GM19468 (cell line): ENCODE data around the gene PTGR3.
"Not testable (repeated sequence)": the region's sequence is repeated elsewhere in the genome, so short reads cannot be mapped to it uniquely, and the experiment has no call there.

Source experiments
- ATAC-seq: cut with Tn5 transposase; IDR thresholded peaks from one replicate; pipeline ENCODE4 v1.9.1; 2021; ENCODE audit warnings: mild to moderate bottlenecking, moderate library complexity, moderate number of reproducible peaks; ENCODE audit not compliant: unreplicated experiment; ENCODE audit errors: extremely low read depth

PTGR3 gene

DNA sequence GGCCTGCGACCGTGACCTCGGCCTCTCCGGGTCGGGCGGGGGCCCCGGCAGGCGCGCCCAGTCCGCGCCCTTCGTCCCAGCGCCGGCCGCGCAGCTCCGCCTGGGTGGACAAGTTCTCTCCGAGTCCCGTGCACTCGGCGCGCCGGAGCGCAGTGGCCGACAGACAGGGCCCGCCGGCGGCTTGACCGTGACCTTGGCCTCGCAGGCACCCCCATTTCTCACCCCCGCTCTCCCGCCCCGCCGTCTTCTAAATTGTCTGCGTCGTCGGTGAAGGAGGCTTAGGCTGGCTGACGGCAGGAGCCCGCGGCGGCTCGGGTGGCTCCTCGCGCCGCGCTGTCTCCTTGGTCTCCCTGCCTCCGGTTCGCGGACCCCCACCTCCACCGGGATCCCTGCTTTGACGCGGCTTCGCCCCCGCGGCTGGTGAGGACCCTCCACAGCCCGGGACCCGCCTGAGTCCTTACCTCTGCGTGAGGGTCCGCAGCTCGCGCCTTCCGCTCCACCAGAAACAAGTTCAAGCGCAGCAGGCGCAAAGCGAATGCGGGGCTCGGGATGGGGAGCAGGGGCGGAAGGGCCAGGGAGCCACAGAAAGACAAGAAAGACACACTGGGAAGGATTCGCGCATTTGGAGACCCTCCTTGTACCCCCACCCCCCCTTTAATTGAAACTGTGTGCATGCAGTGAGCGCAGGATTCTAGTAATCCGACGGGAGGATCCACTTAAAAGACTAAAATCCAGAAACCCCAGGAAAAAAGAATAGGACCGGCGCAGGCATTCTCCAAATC, 4.0 kb downstream of the PTGR3 start:
- ATAC-seq, result no peak

DNA sequence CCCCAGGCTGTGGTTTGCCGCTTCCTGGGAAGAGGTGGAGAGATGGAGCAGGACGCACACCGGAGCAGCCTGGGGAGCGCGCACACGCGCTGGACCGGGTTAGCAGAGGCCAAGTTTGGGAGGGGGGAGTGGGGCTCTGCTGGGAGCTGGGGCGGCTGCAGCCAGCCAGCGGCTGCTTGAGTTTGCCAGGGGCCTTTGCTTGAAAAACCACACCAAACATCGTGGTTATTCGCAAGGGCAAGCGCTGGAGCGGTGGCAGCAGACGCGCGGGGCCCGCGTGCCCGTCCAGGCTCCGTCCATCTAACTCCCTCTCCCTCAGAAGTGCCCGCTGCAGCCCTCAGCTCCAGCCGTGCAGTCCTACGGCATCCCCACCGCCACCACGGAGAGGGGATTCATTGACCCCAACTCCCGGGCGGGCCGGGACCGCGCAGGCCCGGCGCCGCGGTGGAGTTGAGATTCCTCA, 4.6 kb downstream of the PTGR3 start:
- ATAC-seq, result no peak

DNA sequence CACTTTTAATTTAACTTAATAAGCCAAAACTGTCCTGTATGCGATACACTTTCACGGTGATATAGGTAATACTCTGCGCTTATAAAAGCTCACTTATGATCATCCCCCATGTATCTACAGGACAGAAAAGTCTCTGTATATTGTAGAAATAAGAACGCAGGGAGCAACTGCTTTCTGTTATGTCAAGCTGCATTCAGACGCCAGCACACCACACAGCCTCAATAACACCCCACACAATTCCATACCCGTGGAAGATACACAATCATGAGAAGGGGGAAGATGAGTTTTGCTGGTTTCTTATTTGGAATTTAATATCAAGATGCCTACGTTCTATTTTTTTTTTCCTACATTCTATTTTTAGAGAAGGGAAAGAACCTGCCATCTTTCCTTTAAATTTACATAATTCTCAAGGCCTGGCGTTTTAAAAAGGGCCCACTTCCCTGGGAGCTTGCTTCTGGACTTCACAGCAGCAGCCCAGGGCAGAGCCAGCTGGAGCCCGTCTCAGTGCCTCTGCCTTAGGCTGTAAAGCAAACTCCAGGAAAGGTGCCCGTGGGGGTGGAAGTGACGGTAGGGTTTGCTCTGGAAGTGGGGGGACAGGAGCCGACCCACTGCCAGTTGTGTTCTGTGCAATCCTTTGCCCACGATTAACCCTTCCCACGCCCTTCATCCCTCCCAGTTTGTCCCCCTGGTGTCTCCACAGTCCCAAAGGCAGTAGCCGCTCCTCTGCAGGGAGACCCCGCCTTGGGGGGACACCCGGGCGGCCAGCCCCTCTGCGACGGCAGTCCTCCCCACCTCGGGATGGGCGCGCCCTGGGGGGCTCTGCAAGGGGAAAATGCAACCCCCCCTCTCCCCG, 5.3 kb downstream of the PTGR3 start:
- no peak for ATAC-seq

DNA sequence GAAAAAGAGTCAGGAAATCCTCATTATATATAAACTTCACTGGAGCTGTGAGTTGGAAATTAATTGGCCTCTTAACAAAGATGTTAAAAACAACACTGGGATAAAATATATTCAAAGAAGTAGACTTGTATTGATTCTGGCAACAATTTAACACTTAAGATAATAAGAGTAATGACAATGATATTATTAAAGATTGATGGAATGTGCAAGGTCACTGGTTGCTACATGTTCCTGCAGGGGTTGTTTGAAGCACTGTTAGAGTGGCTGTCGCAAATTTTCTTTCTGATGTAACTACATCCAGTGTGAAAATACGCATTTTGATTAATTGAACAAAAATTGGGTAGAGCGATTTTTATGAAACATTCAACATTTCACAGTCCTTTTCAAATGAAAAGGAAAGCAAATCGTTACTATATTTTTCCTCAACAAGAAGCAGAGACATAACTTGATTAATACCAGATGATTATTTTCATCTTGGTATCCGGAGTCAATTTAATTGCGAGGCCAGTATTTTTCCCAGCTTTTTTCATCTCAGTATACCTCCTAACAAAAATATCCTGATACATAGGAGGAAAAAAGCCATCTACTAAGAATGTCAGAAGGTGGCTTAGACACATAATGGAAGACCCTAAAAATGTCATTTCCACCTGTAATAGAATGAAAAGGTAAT, 6.1 kb downstream of the PTGR3 start:
- no peak for ATAC-seq

DNA sequence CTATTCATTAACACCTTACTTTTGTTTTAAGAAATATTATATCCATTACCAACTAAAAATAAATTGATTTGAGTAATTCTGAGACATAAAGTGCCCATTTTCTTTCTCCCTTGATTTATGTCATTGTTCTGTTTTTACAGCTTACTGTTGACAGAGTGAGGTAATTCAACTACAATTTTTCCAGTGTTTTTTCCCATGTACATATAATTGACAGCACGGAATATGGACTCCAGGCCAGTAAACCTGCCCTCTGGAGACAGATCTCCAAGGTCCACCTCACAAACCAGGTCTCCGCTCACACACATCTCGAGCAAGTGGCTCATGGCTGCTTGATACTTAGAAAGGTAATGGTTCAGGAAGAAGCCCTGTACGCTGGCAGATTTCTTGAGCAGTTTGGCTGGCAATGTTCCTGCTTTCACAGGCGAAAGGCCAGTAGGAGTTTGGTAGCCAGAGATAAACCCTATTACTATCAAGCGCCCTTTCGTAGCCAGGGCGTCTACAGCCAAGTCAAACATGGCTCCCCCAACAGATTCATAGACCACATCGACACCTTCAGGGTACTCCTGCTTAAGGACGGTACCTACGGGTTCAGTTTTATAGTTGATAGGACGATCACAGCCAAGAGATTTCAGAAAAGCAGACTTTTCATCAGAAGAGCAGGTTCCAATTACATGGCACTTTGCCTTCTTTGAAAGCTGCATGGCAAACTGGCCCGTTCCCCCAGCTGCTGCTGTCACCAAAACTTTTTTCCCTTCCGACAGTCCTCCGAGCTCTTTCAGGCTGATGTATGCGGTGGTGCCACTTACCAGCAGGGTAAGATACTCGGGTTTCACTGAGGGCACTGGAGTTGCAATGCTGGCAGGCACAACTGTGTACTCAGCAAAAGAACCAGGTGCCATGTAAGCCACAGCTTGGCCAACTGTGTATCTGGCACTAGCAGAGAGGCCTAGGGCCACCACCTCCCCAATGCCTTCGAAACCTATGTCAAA, 7.4 kb downstream of the PTGR3 start:
- ATAC-seq, result no peak

- no peak for ATAC-seq
These were observed 8.2 kb downstream of the PTGR3 start for GRCh38 chr18:75200605-75201280.

GRCh38 chr18:75200071-75200470, 8.9 kb downstream of the PTGR3 start:
- no peak for ATAC-seq

GRCh38 chr18:75199327-75199726, 9.6 kb downstream of the PTGR3 start:
- ATAC-seq, result no peak

DNA sequence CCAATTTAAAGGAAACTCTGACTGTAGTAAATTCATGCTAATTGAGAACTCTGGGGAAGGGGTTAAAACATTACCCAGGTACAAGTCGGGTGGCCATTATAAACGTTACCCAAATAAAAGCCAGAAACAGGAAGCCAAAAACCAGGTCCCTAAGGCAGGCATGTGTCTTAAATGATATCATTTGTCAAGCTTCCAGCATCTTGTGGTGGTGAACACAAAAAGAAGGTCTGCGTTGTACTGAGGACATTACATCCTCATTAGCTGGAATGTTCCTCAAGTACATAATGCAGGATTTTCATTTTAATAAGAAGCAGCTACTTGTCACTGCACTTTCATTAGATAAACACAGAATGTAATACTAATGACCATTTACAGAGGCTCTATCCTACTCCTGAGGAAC, 10.9 kb downstream of the PTGR3 start:
- ATAC-seq, result no peak

DNA sequence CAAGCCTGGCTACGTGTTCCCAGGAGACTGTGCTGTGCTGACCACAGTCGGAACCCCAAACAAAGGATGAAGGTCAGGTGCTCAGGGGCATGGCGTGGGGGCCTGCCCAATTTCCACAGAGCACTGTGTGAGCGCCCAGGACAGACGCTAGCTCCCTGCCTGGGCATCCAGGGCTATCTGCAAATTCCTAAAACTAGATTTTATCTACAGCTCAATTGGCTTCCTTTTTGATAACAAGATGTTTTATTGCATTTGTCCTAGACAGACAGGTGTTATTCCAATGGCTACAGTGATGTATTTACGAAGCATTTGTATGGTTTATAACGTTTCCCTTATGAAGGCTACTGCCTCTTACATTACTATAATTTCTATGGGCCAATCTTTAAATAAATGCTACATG, 16.0 kb downstream of the PTGR3 start:
- no peak for ATAC-seq

DNA sequence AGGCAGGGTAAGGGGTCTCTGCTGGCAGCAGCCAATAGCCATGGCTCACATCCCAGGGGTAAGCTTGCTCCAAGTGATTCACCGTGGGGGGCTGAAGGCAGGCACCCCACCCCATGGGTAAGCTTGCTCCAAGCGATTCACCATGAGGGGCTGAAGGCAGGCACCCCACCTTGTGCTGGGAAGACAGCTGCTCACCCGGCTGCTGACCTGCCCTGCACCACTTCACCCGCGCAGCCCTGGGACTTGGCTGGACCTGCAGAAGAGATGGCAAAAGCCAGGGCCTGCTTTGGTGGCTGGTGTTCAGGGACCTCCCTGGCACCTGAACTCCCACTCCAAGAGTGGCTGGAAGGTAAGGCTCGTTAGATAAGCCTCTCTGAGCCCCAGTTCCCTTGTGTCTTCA, 19.2 kb downstream of the PTGR3 start:
- ATAC-seq, result no peak

DNA sequence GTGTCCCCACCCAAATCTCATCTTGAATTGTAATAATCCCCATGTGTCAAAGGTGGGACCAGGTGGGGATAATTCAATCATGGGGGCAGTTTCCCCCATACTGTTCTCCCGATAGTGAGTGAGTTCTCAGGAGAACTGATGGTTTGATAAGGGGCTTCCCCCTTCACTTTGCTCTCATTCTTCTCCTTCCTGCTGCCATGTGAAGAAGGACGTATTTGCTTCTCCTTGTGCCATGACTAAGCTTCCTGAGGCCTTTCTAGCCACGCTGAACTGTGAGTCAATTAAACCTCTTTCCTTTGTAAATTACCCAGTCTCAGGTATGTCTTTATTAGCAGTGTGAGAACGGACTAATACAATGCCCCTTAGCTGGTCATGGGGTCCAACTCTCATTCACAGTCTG, 21.2 kb downstream of the PTGR3 start:
- not testable (repeated sequence) for ATAC-seq

DNA sequence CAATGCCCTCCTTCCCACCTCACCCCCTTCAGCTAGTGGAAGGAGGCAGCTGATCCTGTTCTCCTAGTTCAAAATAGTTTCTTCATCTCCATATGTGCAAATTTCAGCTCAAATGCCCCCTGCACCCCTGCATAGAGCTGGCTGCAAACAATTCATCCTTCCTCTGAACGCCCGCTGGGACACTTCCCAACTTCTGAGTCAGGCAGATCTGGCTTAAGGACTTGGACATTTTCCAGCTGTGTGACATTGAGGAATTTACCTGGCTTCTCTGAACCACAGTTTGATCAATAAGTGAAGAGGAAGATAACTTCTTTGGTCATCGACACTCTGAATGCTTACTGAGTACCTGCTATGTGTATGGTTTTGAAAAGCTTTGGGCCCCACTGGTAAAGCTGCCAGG, 23.5 kb downstream of the PTGR3 start:
- no peak for ATAC-seq

GRCh38 chr18:75183973-75184493, 24.9 kb downstream of the PTGR3 start:
- ATAC-seq, result no peak

- ATAC-seq, result no peak
These were observed 25.4 kb downstream of the PTGR3 start for GRCh38 chr18:75183524-75183923.

- ATAC-seq, result no peak
These were observed 28.9 kb downstream of the PTGR3 start for GRCh38 chr18:75179819-75180600.

- ATAC-seq, result no peak
These were observed 30.6 kb downstream of the PTGR3 start for GRCh38 chr18:75178376-75178775.

GRCh38 chr18:75176849-75177248, 32.1 kb downstream of the PTGR3 start:
- no peak for ATAC-seq
